Karpas-422 (cell line): ENCODE measurements around the gene FDX2. TPM values are rescaled to one million over a fixed set of nuclear protein-coding genes. Genes with fewer than 3 reads are reported as not detected.
A peak's percentile ranks its signal among the peaks of the same experiment; 100 is the strongest.

ENCODE experiments used
- DNase-seq: peaks from one replicate; pipeline ENCODE4 v3.0.0-alpha.2; 2015
- H2AFZ ChIP-seq: fragments of 200-600 bp; sonication (generic); 2 replicates; pipeline ENCODE4 v1.6.1; 2014; ENCODE audit warnings: antibody characterized with exemption, low read length, mixed read lengths
- H3K27ac ChIP-seq: fragments of 200-600 bp; sonication (generic); 2 replicates; pipeline ENCODE4 v1.5.1; 2014; ENCODE audit warnings: mild to moderate bottlenecking, low read length, moderate library complexity
- H3K27me3 ChIP-seq: fragments of 200-600 bp; sonication (generic); 2 replicates; pipeline ENCODE4 v1.6.1; 2014; ENCODE audit warnings: low read length, mixed read lengths
- H3K36me3 ChIP-seq: fragments of 200-600 bp; sonication (generic); 2 replicates; pipeline ENCODE4 v1.6.1; 2014; ENCODE audit warnings: low read length, mixed read lengths; ENCODE audit not compliant: insufficient read depth
- H3K4me1 ChIP-seq: fragments of 200-600 bp; sonication (generic); 2 replicates; pipeline ENCODE4 v1.6.1; 2014; ENCODE audit warnings: mild to moderate bottlenecking, low read length, mixed read lengths
- H3K4me2 ChIP-seq: fragments of 200-600 bp; sonication (generic); 2 replicates; pipeline ENCODE4 v1.6.1; 2014; ENCODE audit warnings: low read length, low read depth, mild to moderate bottlenecking; ENCODE audit not compliant: poor library complexity, severe bottlenecking
- H3K4me3 ChIP-seq: fragments of 200-600 bp; sonication (generic); 2 replicates; pipeline ENCODE4 v1.5.1; 2014; ENCODE audit warnings: mild to moderate bottlenecking, antibody characterized with exemption, low read length, mixed read lengths
- H3K79me2 ChIP-seq: fragments of 200-600 bp; sonication (generic); 2 replicates; pipeline ENCODE4 v1.6.1; 2014; ENCODE audit warnings: mild to moderate bottlenecking, low read length, mixed read lengths
- H3K9ac ChIP-seq: fragments of 200-600 bp; sonication (generic); 2 replicates; pipeline ENCODE4 v1.6.0; 2014; ENCODE audit warnings: low read length
- H3K9me2 ChIP-seq: fragments of 200-600 bp; sonication (generic), shearing (Covaris generic); replicated peaks from 2 replicates; pipeline ENCODE4 v1.6.0; 2014; ENCODE audit warnings: mild to moderate bottlenecking, low read length, moderate library complexity; ENCODE audit not compliant: insufficient read depth
- H3K9me3 ChIP-seq: fragments of 300-700, 200-600 bp; sonication (generic); 2 replicates; pipeline ENCODE4 v1.6.1; 2014; ENCODE audit warnings: low read length, mixed read lengths
- H4K20me1 ChIP-seq: fragments of 200-600 bp; sonication (generic); 2 replicates; pipeline ENCODE4 v1.6.1; 2014; ENCODE audit warnings: mild to moderate bottlenecking, antibody characterized with exemption, low read length, low read depth; ENCODE audit not compliant: insufficient read depth
- total RNA-seq: library from RNA; depleted of rRNA; stranded (reverse); fragments of >200 nt; shearing (Covaris generic); gene quantifications from 2 replicates; pipeline ENCODE4 v1.2.3, GENCODE V29; 2014; ENCODE audit warnings: low replicate concordance; rRNA removed

The FDX2 gene
- total RNA-seq, result 11.9 and 23.2 TPM in 2 replicates

DNA sequence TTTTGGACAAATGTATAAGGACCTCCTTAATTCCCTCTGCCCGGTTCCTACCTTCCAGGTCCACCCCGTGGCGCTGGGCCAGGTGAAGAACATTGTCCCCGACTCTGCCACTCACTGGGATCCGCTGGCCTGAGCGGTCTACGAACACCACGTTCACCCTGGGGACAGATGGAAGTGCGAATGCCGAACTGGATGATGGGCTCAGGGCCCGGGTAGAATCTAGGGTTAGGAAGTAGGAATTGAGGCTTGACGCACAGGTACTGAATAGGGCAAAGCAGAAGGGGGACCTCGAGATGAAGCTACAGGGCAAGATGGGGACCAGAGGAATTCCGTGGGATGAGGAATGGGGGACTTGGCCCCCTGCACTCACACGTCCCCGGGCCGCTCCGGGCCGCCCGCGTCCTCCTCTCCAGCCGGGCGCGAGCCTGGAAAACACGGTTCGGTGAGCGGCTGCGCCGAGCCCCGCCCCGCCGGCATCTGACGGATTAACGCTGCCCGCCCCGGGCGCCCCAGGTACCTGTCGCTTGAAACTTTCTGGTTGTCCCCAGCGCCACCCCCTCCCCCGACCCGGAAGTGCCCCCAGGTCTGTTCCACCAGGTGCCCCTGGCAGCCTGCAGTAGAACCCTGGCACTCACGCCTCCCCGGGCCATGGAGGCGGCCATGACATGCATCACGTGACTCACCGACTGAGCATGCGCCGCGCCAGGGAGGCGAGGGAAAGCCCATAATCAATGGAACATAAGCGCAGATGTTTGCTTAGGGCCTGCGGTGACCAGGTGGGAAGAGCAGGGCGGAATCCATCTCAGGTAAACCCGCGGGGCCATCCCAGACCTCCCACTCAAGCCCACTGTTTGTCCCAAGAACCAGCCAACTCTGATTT, at the start of gene FDX2:
FDX2 (minus strand) TSS at position 681 of the 880 bp plus-strand sequence; CDS start at position 662, 19 bp downstream.
- H2AFZ ChIP-seq, result peak within 1 kb of the TSS; percentile 83
- DNase-seq, result peak; percentile 96
- peak within 1 kb of the TSS; percentile 93 for H3K4me3 ChIP-seq
- H3K4me2 ChIP-seq, result peak within 1 kb of the TSS; percentile 98
- H3K4me1 ChIP-seq, result peaks cover 16% of the 10 kb centered on the region
- H3K27ac ChIP-seq, result no peak within 1 kb of the TSS
- no peaks in the 10 kb centered on the region for H3K9me2 ChIP-seq
- H3K36me3 ChIP-seq, result peaks cover 6% of the 10 kb centered on the region
- H3K79me2 ChIP-seq, result peaks cover 12% of the 10 kb centered on the region
- peak within 1 kb of the TSS; percentile 88 for H3K9ac ChIP-seq
- H3K9me3 ChIP-seq, result no peaks in the 10 kb centered on the region
- H3K27me3 ChIP-seq, result no peaks in the 10 kb centered on the region
- H4K20me1 ChIP-seq, result no peaks in the 10 kb centered on the region

DNA sequence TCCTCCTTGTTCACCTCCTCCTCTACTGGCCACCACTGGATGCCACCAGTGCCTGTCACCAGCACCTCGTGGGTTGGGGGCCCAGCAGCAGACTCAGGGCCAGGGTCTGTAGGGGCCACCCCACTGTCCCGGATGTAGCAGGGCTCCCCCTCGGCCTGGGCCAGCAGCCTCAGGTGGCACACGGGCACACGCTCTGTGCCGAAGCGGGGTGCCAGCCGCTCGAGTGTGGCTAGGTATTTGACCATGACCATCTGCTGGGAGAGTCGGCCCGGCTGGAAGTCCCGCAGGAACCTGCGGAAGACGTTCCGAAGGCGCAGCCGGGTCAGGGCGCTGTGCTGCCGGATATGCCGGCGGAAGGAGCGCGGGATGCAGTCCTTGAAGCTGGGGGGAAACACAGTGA, 49.7 kb upstream of the FDX2 start:
- no peak overlapping the region for H3K9ac ChIP-seq
- H3K36me3 ChIP-seq, result peaks cover 10% of the 10 kb centered on the region
- no peaks in the 10 kb centered on the region for H3K79me2 ChIP-seq

DNA sequence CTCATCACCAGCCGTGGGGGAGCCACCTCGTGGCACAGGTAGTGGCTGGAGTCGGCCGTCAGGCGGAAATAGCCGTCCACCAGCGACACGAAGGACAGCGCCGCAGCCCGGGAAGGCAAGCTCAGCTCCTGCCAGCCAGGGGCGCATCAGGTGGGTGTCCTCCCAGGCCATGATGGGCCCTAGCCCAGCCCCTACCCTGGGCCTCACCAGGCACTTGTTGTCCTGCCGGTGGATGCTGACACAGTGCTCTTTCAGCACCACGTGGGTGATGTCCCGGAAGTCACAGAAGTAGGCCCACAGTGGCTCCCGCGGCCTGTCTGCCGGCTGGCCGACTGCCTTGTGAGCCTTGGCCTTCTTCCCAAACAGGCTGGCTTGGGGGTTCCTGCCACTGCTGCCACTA, 48.8 kb upstream of the FDX2 start:
- DNase-seq, result no peak
- no peaks in the 10 kb centered on the region for H3K9me2 ChIP-seq
- H3K4me1 ChIP-seq, result no peaks in the 10 kb centered on the region
- H4K20me1 ChIP-seq, result no peaks in the 10 kb centered on the region
- no peak overlapping the region for H2AFZ ChIP-seq
- H3K27me3 ChIP-seq, result no peaks in the 10 kb centered on the region
- no peak overlapping the region for H3K27ac ChIP-seq
- H3K79me2 ChIP-seq, result no peaks in the 10 kb centered on the region
- H3K9ac ChIP-seq, result no peak overlapping the region
- peaks cover 10% of the 10 kb centered on the region for H3K36me3 ChIP-seq
- H3K9me3 ChIP-seq, result no peaks in the 10 kb centered on the region
- no peak overlapping the region for H3K4me2 ChIP-seq
- H3K4me3 ChIP-seq, result no peak overlapping the region

More for the DNA sequence above, 49.7 kb upstream of the FDX2 start:
- Histone ChIP-seq H3K4me1 (no peaks in the 10 kb centered on the region), H4K20me1 (no peaks in the 10 kb centered on the region), H3K9me3 (no peaks in the 10 kb centered on the region), H2AFZ (no peak overlapping the region), H3K4me3 (no peak overlapping the region), H3K4me2 (no peak overlapping the region), H3K9me2 (no peaks in the 10 kb centered on the region), H3K27me3 (no peaks in the 10 kb centered on the region), H3K27ac (no peak overlapping the region)
- no peak for DNase-seq

DNA sequence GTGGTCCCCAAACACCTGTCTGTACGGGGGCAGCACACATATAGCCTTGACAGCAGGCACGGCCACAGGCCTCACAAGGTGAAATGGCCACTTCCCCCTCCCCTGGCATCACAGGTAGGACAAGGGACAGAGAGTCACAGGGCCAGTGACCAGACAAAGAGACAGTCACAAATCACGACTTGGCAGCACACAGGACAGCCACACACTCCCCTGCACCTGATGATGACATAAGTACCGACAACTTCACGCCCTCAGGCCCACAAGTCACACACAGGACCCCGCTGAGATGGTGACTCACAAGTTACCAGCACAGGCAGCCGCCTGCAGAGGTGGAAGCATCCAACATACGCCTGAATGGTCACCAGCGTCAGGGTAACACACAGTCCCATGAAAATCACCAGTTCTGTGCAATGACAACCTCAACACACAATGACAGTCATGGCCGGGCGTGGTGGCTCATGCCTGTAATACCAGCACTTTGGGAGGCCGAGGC, 48.0 kb upstream of the FDX2 start:
- H4K20me1 ChIP-seq, result no peaks in the 10 kb centered on the region
- no peaks in the 10 kb centered on the region for H3K27me3 ChIP-seq
- no peak overlapping the region for H2AFZ ChIP-seq
- peaks cover 10% of the 10 kb centered on the region for H3K36me3 ChIP-seq
- no peaks in the 10 kb centered on the region for H3K79me2 ChIP-seq
- no peak overlapping the region for H3K27ac ChIP-seq
- no peaks in the 10 kb centered on the region for H3K4me1 ChIP-seq
- H3K9me3 ChIP-seq, result no peaks in the 10 kb centered on the region
- no peaks in the 10 kb centered on the region for H3K9me2 ChIP-seq
- DNase-seq, result no peak
- no peak overlapping the region for H3K9ac ChIP-seq
- H3K4me3 ChIP-seq, result no peak overlapping the region
- no peak overlapping the region for H3K4me2 ChIP-seq

DNA sequence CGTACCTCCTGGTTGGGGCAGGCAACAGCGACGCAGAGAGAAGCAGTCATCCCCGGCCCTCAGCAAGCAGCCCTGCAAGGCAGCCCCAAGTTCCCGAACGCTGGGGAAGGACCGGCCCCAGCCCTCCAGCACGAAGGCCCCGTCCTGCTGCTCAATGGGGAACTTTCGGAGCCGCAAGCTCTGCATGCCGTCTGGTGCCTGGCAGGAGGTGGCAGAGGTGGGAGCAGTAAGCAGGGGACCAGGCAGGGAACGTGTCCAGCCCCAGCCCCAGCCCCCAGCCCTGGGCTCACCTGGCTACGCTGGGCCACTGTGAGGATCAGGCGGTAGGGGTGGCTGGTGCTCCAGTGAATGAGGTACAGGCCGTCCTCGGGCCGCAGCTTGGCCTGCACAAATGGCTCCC, 46.4 kb upstream of the FDX2 start:
- no peaks in the 10 kb centered on the region for H3K4me1 ChIP-seq
- no peak overlapping the region for H3K4me2 ChIP-seq
- no peaks in the 10 kb centered on the region for H4K20me1 ChIP-seq
- no peaks in the 10 kb centered on the region for H3K9me2 ChIP-seq
- no peaks in the 10 kb centered on the region for H3K79me2 ChIP-seq
- H3K4me3 ChIP-seq, result no peak overlapping the region
- H3K9ac ChIP-seq, result no peak overlapping the region
- 0 out of 2 replicates have a peak, but pooled peaks cover 3% of the 10 kb centered on the region for H3K36me3 ChIP-seq
- no peak overlapping the region for H3K27ac ChIP-seq
- H3K27me3 ChIP-seq, result no peaks in the 10 kb centered on the region
- H2AFZ ChIP-seq, result no peak overlapping the region
- no peaks in the 10 kb centered on the region for H3K9me3 ChIP-seq
- DNase-seq, result no peak

DNA sequence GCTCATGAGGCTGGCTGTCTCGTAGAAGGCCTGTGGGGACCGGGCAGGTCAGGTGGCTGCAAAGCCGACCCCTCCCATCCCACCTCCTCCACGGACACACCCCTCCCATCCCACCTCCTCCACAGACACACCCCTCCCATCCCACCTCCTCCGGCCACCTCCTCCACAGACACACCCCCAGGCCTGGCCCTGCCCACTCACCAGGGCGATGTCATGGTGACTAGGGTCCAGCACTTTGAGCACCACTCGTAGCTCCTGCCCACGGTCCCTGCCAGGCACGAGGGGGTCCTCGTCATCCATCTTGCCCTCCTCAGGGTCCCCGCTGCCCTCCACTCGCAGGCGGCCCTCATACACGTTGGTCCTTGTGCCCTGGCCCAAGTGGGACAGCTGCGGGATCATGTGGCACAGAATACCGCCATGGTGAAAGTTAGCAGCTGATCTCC, 45.8 kb upstream of the FDX2 start:
- Histone ChIP-seq H3K27me3 (no peaks in the 10 kb centered on the region), H3K4me2 (no peak overlapping the region), H3K4me1 (no peaks in the 10 kb centered on the region), H3K4me3 (no peak overlapping the region), H3K36me3 (0 out of 2 replicates have a peak, but pooled peaks cover 4% of the 10 kb centered on the region), H3K9ac (no peak overlapping the region), H3K27ac (no peak overlapping the region), H2AFZ (no peak overlapping the region), H3K9me2 (no peaks in the 10 kb centered on the region), H4K20me1 (no peaks in the 10 kb centered on the region), H3K79me2 (no peaks in the 10 kb centered on the region), H3K9me3 (no peaks in the 10 kb centered on the region)
- DNase-seq, result no peak

DNA sequence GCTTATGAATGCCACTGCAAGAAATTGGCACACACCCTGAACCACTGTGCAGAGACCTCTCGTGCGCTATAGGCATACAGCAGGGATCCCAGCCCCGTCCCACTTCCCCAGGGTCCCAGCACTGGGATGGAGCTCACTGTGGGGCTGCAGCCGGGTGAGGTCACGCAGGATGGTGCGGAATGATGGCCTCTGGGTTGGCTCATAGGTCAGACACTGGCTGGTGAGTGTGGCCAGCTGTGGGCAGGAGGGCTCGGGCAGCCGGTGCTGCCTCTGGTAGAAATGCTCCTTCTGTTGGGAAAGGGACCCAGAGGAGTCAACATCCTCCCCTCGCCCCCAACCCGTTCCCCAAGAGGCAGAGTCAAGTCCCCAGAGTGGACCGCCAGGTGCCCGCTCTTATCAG, 40.6 kb upstream of the FDX2 start:
- Histone ChIP-seq H3K36me3 (peaks cover 21% of the 10 kb centered on the region), H3K4me1 (no peaks in the 10 kb centered on the region), H3K79me2 (no peaks in the 10 kb centered on the region)

DNA sequence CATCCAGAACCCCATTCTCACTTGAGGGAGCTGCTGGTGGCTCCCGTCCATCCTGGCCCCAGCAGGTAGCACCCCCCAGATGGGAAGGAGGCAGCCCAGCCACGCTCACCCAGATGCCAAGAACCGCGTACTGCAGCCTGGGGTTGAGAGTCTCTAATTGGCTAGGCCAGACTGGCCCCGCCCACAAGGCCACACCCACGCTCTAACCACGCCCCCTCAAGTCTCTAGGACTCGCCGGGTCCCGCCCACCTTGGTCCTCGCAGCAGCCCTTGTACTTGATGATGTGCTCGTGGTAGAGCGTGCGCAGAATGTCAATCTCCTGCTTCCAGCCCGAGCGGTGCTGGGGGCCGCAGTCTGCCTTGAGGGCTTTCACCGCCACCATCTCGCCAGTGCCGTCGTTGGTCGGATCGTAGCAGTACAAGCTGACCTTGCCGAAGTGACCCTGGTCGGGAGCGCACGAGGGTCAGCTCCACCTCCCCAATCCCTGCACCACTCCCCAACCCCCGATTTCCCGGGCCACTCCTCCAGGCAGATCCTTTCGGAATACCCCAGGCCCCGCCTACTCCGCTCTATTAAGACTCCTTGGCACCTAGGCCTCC, 38.1 kb upstream of the FDX2 start:
- no peak overlapping the region for H3K27ac ChIP-seq
- peaks cover 21% of the 10 kb centered on the region for H3K36me3 ChIP-seq
- DNase-seq, result peak; percentile 83
- no peaks in the 10 kb centered on the region for H4K20me1 ChIP-seq
- H3K4me2 ChIP-seq, result no peak overlapping the region
- H3K9me2 ChIP-seq, result no peaks in the 10 kb centered on the region
- H3K27me3 ChIP-seq, result no peaks in the 10 kb centered on the region
- H3K79me2 ChIP-seq, result no peaks in the 10 kb centered on the region
- no peak overlapping the region for H3K9ac ChIP-seq
- no peaks in the 10 kb centered on the region for H3K4me1 ChIP-seq
- H2AFZ ChIP-seq, result no peak overlapping the region
- no peaks in the 10 kb centered on the region for H3K9me3 ChIP-seq
- H3K4me3 ChIP-seq, result no peak overlapping the region

More for the DNA sequence above, 40.6 kb upstream of the FDX2 start:
- H3K9me3 ChIP-seq, result no peaks in the 10 kb centered on the region
- no peaks in the 10 kb centered on the region for H3K27me3 ChIP-seq
- no peak overlapping the region for H3K27ac ChIP-seq
- H3K9ac ChIP-seq, result no peak overlapping the region
- no peak overlapping the region for H3K4me3 ChIP-seq
- H2AFZ ChIP-seq, result no peak overlapping the region
- no peak overlapping the region for H3K4me2 ChIP-seq
- no peaks in the 10 kb centered on the region for H3K9me2 ChIP-seq
- no peaks in the 10 kb centered on the region for H4K20me1 ChIP-seq
- DNase-seq, result no peak
